Skin epidermis (tissue), 12 donors: Measurements from ENCODE around the gene PKP1.

Source experiments
- H3K27ac ChIP-seq, 21 experiments: fragments of 200-600 bp; sonication (generic) in 11 of 21; one replicate each; pipeline ENCODE4 v1.5.0; 2020; ENCODE audit warnings: mild to moderate bottlenecking in 3 of 21, inconsistent platforms in 2 of 21, moderate library complexity in 2 of 21
- H3K4me3 ChIP-seq, 7 experiments: fragments of 200-600 bp; sonication (generic) in 2 of 7; one replicate each; pipeline ENCODE4 v1.5.0; 2020; ENCODE audit warnings: inconsistent platforms in 2 of 7, mild to moderate bottlenecking in 2 of 7, moderate library complexity in 1 of 7

Gene PKP1

GRCh38 chr1:201259476-201260235 lies 23.6 kb upstream of the PKP1 start:
- peak overlapping the region in 20 of 21 experiments; percentile 3 to 85 (median 70) for H3K27ac ChIP-seq
- H3K4me3 ChIP-seq, result peak overlapping the region in 4 of 7 experiments; percentile 0 to 8 (median 5)

DNA sequence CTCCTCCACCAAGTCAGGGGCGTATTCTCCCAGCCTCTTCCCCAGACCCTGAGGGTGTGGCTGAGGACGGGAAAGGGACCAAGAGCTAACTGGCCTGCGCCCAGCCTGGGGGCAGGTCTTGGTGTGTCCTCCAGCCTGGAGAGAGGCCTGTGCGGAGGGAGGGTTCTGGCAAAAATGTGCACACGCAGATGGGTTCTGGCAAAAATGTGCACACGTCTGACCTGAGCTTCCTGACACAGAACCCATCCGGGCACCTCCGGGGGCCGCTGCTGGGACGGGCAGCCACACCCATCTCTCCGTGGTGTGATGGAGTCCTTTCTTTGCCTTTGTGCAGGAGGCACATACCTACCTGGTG lies 23.1 kb upstream of the PKP1 start:
- H3K4me3 ChIP-seq, result peak overlapping the region in 3 of 7 experiments; percentile 4 to 8 (median 6)
- H3K27ac ChIP-seq, result peak overlapping the region in 18 of 21 experiments; percentile 8 to 85 (median 70)

DNA sequence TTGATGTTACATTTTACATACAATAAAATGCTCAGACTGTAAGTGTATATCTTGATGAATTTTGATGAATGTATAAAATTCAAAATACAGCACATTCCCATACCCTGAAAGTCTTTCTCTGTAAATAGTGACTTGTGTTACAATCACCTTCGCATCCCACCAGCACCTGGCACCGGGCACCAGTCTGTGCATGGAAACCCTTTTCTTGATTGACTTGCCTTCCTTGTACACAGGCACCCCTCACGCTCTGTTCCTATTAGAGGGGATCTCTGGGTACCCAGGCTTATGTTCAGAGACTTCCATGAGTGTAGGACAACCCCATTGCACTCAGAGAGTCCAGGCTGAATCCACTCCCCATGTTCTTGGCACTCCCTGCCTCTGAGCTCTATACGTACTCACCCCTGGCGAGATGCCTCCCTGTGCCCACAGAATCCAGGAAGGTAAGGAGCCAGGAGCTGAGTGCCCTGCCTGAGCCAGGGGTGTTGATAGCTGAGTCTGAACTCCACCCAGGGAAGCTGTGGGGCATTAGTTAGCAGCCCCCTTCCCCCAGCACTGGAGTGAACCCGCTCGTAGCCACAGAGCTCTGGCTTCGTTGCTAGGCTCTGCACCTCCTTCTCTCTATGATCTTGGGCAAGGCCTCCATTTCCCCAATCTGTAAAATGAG lies 22.5 kb upstream of the PKP1 start:
- Histone ChIP-seq H3K27ac (peak overlapping the region in 18 of 21 experiments; percentile 6 to 85 (median 70)), H3K4me3 (no peak overlapping the region)

- H3K4me3 ChIP-seq, result no peak overlapping the region
- peak overlapping the region in 5 of 21 experiments; percentile 55 to 85 (median 70) for H3K27ac ChIP-seq
Observed at GRCh38 chr1:201261771-201262547, 21.3 kb upstream of the PKP1 start.

DNA sequence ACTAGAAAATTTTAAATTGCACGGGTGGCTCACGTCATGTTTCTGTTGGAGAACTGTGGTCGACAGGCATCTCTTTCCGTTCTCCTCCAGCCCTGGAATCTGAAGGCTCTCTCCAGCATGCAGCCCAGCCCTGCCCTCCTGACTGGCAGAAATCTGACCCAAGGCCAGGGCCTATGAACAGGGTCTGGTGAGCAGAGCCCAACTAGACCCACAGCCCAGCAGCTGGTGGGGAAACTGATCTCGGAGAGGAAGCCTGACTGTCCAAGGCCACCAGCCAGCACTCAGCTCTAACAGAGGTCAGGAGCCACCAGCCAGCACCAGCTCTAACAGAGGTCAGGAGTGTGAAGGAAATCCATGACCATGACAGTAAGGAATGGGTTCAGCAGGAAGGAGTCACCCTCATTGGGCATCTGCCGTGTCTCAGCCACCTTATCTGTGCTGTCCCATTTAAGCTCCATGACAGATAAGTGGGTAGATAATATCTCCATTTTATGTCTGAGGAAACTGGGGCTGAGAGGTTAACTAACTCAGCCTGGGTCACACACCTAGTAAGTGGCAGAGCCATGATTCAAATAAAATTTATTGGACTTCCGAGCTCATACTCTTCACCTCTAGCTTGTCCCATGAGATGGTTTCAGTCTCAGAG lies 20.2 kb upstream of the PKP1 start:
- no peak overlapping the region for H3K4me3 ChIP-seq
- peak overlapping the region in 1 of 21 experiments; percentile 31 for H3K27ac ChIP-seq

DNA sequence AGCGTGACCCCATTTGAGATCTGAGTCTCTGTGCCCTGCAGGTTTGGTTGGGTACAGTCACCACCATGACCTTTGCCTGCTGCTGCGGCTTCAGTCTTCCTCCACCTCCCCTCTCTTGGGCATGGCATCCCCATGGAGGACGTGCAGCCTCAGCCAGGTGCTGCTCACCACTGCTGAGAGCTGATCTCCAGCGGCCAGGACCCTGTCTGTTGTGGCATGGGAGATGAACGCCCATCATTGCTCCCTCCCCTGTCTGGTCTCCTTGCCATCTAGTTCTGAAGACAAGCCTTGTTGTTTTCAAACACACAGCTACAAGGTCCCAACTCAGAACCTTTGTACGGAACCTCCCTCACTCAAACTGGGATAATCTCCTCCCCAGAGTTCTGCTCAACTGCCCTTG lies 19.2 kb upstream of the PKP1 start:
- H3K4me3 ChIP-seq, result no peak overlapping the region

DNA sequence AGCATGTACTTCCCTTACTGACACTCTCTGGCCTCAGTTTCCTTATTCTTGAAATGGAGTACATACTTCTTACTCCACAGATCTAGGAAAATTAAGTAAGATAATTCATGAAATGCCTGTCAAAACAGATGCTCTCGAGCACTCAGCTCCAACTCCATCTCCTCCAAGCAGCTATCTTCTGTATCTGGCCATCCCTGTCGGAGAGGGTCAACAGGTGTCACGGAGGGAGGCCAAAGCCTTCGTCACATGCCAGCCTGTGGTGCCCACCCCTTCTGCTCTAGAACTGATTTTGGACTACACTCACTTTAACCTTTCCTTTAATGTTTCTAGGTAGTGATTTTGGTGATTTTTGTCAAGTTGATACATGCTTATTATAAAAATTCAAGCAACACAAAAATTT lies 18.8 kb upstream of the PKP1 start:
- H3K4me3 ChIP-seq, result no peak overlapping the region
- no peak overlapping the region for H3K27ac ChIP-seq

More for the DNA sequence above, 19.2 kb upstream of the PKP1 start:
- no peak overlapping the region for H3K27ac ChIP-seq

DNA sequence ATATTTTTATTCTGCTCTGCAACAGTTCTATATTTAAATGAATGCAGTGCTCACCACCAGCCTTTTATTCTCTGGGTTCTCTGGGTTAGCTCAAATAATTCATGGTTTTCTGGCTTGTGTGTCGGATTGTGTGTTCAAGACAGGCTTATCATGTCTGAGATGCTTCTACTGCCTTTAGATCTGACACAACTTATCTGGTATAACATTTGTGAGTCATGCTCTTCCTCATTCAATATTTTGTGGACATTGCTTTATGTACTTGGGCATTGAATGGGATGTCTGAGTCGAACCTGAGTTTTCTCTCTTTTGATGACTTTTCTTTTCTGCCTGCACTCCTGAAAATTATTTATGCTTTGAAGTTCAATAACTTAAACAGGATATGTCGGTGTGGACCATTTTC lies 17.6 kb upstream of the PKP1 start:
- Histone ChIP-seq H3K4me3 (no peak overlapping the region), H3K27ac (peak overlapping the region in 5 of 21 experiments; percentile 14 to 85 (median 41))

DNA sequence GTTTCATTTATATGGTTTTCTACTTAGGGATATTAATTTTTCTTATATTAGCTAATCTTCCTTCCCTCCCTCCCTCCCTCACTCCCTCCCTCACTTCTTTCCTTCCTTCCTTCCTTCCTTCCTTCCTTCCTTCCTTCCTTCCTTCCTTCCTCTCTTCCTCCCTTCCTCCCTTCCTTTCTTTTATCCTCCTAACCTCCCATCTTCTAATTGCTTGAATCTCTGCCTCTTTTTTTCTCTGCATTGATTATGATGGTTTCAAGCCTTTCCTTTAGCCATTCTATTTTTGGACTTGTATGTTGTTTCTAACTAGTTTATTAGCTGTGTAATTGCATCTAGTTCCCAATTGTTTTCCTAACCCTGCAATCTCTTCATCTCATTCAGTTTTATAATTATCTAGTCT lies 17.0 kb upstream of the PKP1 start:
- no peak overlapping the region for H3K4me3 ChIP-seq
- H3K27ac ChIP-seq, result peak overlapping the region in 13 of 21 experiments; percentile 23 to 85 (median 61)

GRCh38 chr1:201266774-201267173 lies 16.5 kb upstream of the PKP1 start:
- no peak overlapping the region for H3K4me3 ChIP-seq
- peak overlapping the region in 19 of 21 experiments; percentile 24 to 85 (median 50) for H3K27ac ChIP-seq

DNA sequence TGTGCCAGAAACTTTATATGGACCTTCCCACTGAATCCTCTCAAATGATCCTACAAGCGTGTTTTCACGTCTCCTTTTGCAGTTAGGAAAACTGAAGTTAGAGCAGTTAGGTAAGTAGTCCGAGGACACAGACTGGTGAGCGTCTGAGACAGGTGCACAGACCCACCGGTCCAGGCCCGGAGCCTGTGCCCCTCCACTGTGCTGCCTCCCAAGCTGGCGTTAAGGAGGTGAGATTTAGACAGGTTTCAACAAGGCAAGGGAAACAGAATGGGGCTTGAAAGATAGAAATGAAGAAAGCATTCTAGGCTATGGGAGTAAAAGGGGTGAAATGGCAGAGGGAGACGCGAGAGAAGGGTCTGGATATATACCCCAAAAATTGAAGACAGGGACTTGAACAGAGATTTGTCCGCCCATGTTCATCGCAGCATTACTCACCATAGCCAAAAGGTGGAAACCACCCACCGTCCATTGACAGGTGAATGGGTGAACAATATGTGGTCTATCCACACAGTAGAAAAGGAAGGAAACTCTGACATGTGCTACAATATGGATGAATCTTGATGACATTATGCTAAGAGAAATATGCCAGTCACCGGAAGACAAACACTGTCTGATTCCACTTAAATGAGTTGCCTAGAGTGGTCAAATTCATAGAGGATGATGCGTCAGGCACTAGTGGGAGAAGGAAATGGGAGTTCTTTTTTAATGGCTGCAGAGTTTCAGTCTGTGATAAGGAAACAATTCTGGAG lies 15.7 kb upstream of the PKP1 start:
- peak overlapping the region in 18 of 21 experiments; percentile 21 to 85 (median 56) for H3K27ac ChIP-seq

GRCh38 chr1:201268604-201269151 lies 14.6 kb upstream of the PKP1 start:
- H3K27ac ChIP-seq, result peak overlapping the region in 20 of 21 experiments; percentile 8 to 85 (median 58)

More for the DNA sequence above, 15.7 kb upstream of the PKP1 start:
- H3K4me3 ChIP-seq, result no peak overlapping the region

GRCh38 chr1:201269281-201269680 lies 14.0 kb upstream of the PKP1 start:
- H3K4me3 ChIP-seq, result no peak overlapping the region
- peak overlapping the region in 20 of 21 experiments; percentile 7 to 85 (median 58) for H3K27ac ChIP-seq

More at GRCh38 chr1:201268604-201269151, 14.6 kb upstream of the PKP1 start:
- H3K4me3 ChIP-seq, result no peak overlapping the region

GRCh38 chr1:201269900-201270410 lies 13.4 kb upstream of the PKP1 start:
- Histone ChIP-seq H3K4me3 (no peak overlapping the region), H3K27ac (peak overlapping the region in 18 of 21 experiments; percentile 7 to 85 (median 60))

GRCh38 chr1:201270616-201271390 lies 12.5 kb upstream of the PKP1 start:
- Histone ChIP-seq H3K27ac (peak overlapping the region in 7 of 21 experiments; percentile 3 to 78 (median 59)), H3K4me3 (no peak overlapping the region)

GRCh38 chr1:201272799-201273198 lies 10.5 kb upstream of the PKP1 start:
- Histone ChIP-seq H3K27ac (no peak overlapping the region), H3K4me3 (no peak overlapping the region)

GRCh38 chr1:201274616-201275252 lies 8.6 kb upstream of the PKP1 start:
- H3K4me3 ChIP-seq, result no peak overlapping the region
- peak overlapping the region in 18 of 21 experiments; percentile 6 to 88 (median 74) for H3K27ac ChIP-seq
